Naive thymus-derived CD4-positive, alpha-beta T cell (primary cell): ENCODE results near the gene SLC12A3. TPM values are rescaled to one million over a fixed set of nuclear protein-coding genes. Genes with fewer than 3 reads are reported as not detected.

Experiments used
- ATAC-seq: fragments of 150-1000 bp; cut with Tn5 transposase; 2 replicates; pipeline ENCODE4 v1.10.0; 2021; ENCODE audit warnings: mild to moderate bottlenecking, moderate library complexity
- CTCF ChIA-PET: fragments of 350-600 bp; sonication (Branson Sonifier 250); formaldehyde crosslinking; loops from one replicate; lab custom pipeline; 2021; ENCODE audit warnings: antibody characterized with exemption; lab: Charles Lee
- POLR2A ChIA-PET: fragments of 350-600 bp; sonication (Branson Sonifier 250); formaldehyde crosslinking; loops from one replicate; lab custom pipeline; 2021; ENCODE audit warnings: antibody characterized with exemption, inconsistent platforms; lab: Charles Lee
- DNase-seq, 9 donors: peaks; one replicate each; pipeline versions ENCODE4 v3.0.0 to v3.0.0-alpha.2; 2020 to 2022; ENCODE audit warnings: mixed read lengths in 1 of 9
- H3K27ac ChIP-seq: one replicate; pipeline ENCODE4 v1.7.0; 2013; ENCODE audit warnings: mild to moderate bottlenecking, low read depth, low read length, moderate library complexity
- H3K27me3 ChIP-seq, 2 donors: one replicate each; pipeline ENCODE4 v1.7.0; 2013; ENCODE audit warnings: low read length in 2 of 2, mild to moderate bottlenecking in 2 of 2, moderate library complexity in 2 of 2; ENCODE audit not compliant: control insufficient read depth in 2 of 2, insufficient read depth in 2 of 2
- H3K36me3 ChIP-seq, 3 experiments: 1 replicate in 2 of 3; 2 replicates in 1 of 3; pipeline ENCODE4 v1.7.0; 2013; ENCODE audit warnings: low read length in 3 of 3, mild to moderate bottlenecking in 3 of 3, moderate library complexity in 1 of 3; ENCODE audit not compliant: insufficient read depth in 3 of 3, control insufficient read depth in 2 of 3
- H3K4me1 ChIP-seq, 2 donors: one replicate each; pipeline ENCODE4 v1.7.0; 2013; ENCODE audit warnings: low read length in 2 of 2, mild to moderate bottlenecking in 2 of 2, moderate library complexity in 1 of 2; ENCODE audit not compliant: control insufficient read depth in 2 of 2, insufficient read depth in 2 of 2
- H3K4me3 ChIP-seq: 2 replicates; pipeline ENCODE4 v1.7.0; 2013; ENCODE audit warnings: mild to moderate bottlenecking, low read length
- H3K9me3 ChIP-seq, 3 experiments: 1 replicate in 2 of 3; 2 replicates in 1 of 3; pipeline ENCODE4 v1.7.0; 2013; ENCODE audit warnings: low read length in 3 of 3; ENCODE audit not compliant: control insufficient read depth in 2 of 3
- H3K27ac Mint-ChIP-seq, 9 donors: one replicate each; pipeline ENCODE4 v1.8.0; 2020 to 2022; ENCODE audit warnings: mixed read lengths in 9 of 9, mild to moderate bottlenecking in 8 of 9, moderate library complexity in 5 of 9, inconsistent platforms in 2 of 9
- H3K27me3 Mint-ChIP-seq, 5 donors: one replicate each; pipeline ENCODE4 v1.8.0; 2021 to 2022; ENCODE audit warnings: mixed read lengths in 5 of 5, mild to moderate bottlenecking in 1 of 5
- H3K36me3 Mint-ChIP-seq, 5 donors: one replicate each; pipeline ENCODE4 v1.8.0; 2020 to 2022; ENCODE audit warnings: mixed read lengths in 5 of 5, mild to moderate bottlenecking in 3 of 5, inconsistent platforms in 1 of 5
- H3K4me1 Mint-ChIP-seq, 7 donors: one replicate each; pipeline ENCODE4 v1.8.0; 2020 to 2022; ENCODE audit warnings: mixed read lengths in 7 of 7, mild to moderate bottlenecking in 3 of 7, inconsistent platforms in 1 of 7
- H3K4me3 Mint-ChIP-seq, 10 donors: one replicate each; pipeline ENCODE4 v1.8.0; 2020 to 2022; ENCODE audit warnings: mild to moderate bottlenecking in 10 of 10, mixed read lengths in 10 of 10, moderate library complexity in 6 of 10, inconsistent platforms in 2 of 10
- H3K9me3 Mint-ChIP-seq, 11 donors: one replicate each; pipeline ENCODE4 v1.8.0; 2020 to 2022; ENCODE audit warnings: mixed read lengths in 11 of 11, mild to moderate bottlenecking in 4 of 11, inconsistent platforms in 1 of 11, moderate library complexity in 1 of 11
- intact Hi-C, 2 donors: fragments of 100-400 bp; cut with micrococcal nuclease; formaldehyde crosslinking; loops; one replicate each; pipeline ENCODE4 v1.15.1; 2023
- polyA plus RNA-seq, 2 donors: library from polyadenylated mRNA; unstranded; fragments of 300-500 nt; fragmentation: Illumina TruSeq; gene quantifications; one replicate each; pipeline ENCODE4 v1.2.3, GENCODE V29; 2021
- total RNA-seq, 6 experiments: library from RNA in 5 of 6; stranded (reverse) in 5 of 6; gene quantifications; 1 replicate in 5 of 6; 2 replicates in 1 of 6; pipeline ENCODE4 v1.2.3 and lab custom pipeline; 2021 to 2026

The SLC12A3 gene
- total and polyA plus RNA-seq, 7 experiments from 2014 or later, result 0.08 to 0.49 TPM; not detected in 5

GRCh38 chr16:56869513-56870275 lies 4.7 kb downstream of the SLC12A3 start:
- ChIA-PET POLR2A (interaction anchor here (1.6 kb wide), 1 partner anchor 62 kb away, joined by 7 read pairs; the partner anchor contains the start of gene HERPUD1), CTCF (interaction anchor here (0.7 to 1.6 kb wide), 4 partner anchors 19 to 85 kb away, joined by 3 to 5 read pairs (median 4); no protein-coding TSS in a partner anchor)
- Histone ChIP-seq H3K4me3 (no peak overlapping the region), H3K36me3 (no peaks in the 10 kb centered on the region), H3K27me3 (no peaks in the 10 kb centered on the region), H3K27ac (no peak overlapping the region), H3K4me1 (no peaks in the 10 kb centered on the region), H3K9me3 (no peaks in the 10 kb centered on the region)
- H3K4me1 Mint-ChIP-seq, result peaks cover 0 to 9% (median 6%) of the 10 kb centered on the region in 7 donors
- H3K9me3 Mint-ChIP-seq, result peaks cover 0 to 3% (median 0%) of the 10 kb centered on the region in 11 donors
- DNase-seq (peak in 3 of 9 donors; percentile 9 to 29 (median 21)), ATAC-seq (peak; percentile 50)
- peak overlapping the region in 1 of 9 donors; percentile 46 for H3K27ac Mint-ChIP-seq
- H3K36me3 Mint-ChIP-seq, result no peaks in the 10 kb centered on the region
- H3K27me3 Mint-ChIP-seq, result no peaks in the 10 kb centered on the region
- no peak overlapping the region for H3K4me3 Mint-ChIP-seq
- intact Hi-C loops, result loop anchor here (1.0 to 10.0 kb wide), 3 partner anchors 76 to 292 kb away; no protein-coding TSS in a partner anchor

- H3K27ac Mint-ChIP-seq, result peak overlapping the region in 1 of 9 donors; percentile 46
Measured at GRCh38 chr16:56870276-56870888, 5.4 kb downstream of the SLC12A3 start.

GRCh38 chr16:56871172-56871593 lies 6.2 kb downstream of the SLC12A3 start:
- ChIA-PET CTCF (no interaction called here), POLR2A (no interaction called here)
- no peaks in the 10 kb centered on the region for H3K9me3 ChIP-seq
- H3K27me3 ChIP-seq, result no peaks in the 10 kb centered on the region
- ATAC-seq (no peak), DNase-seq (no peak)
- Mint-ChIP-seq H3K4me3 (no peak overlapping the region), H3K36me3 (no peaks in the 10 kb centered on the region), H3K27ac (no peak overlapping the region), H3K27me3 (no peaks in the 10 kb centered on the region), H3K4me1 (peaks cover 0 to 9% (median 6%) of the 10 kb centered on the region in 7 donors), H3K9me3 (peaks cover 0 to 3% (median 0%) of the 10 kb centered on the region in 11 donors)
- no peaks in the 10 kb centered on the region for H3K4me1 ChIP-seq
- no peaks in the 10 kb centered on the region for H3K36me3 ChIP-seq
- H3K27ac ChIP-seq, result no peak overlapping the region
- no peak overlapping the region for H3K4me3 ChIP-seq
- intact Hi-C loops, result no loop called here

More at GRCh38 chr16:56870276-56870888, 5.4 kb downstream of the SLC12A3 start:
- no peaks in the 10 kb centered on the region for H3K27me3 Mint-ChIP-seq
- peaks cover 0 to 3% (median 0%) of the 10 kb centered on the region in 11 donors for H3K9me3 Mint-ChIP-seq
- Histone ChIP-seq H3K27me3 (no peaks in the 10 kb centered on the region), H3K9me3 (no peaks in the 10 kb centered on the region), H3K36me3 (no peaks in the 10 kb centered on the region), H3K27ac (no peak overlapping the region), H3K4me3 (no peak overlapping the region), H3K4me1 (no peaks in the 10 kb centered on the region)
- POLR2A ChIA-PET, result no interaction called here
- H3K4me3 Mint-ChIP-seq, result no peak overlapping the region
- H3K36me3 Mint-ChIP-seq, result no peaks in the 10 kb centered on the region
- DNase-seq, result no peak
- CTCF ChIA-PET, result no interaction called here
- H3K4me1 Mint-ChIP-seq, result peaks cover 0 to 9% (median 6%) of the 10 kb centered on the region in 7 donors
- intact Hi-C loops, result no loop called here
- peak; percentile 25 for ATAC-seq

GRCh38 chr16:56872863-56873391 lies 7.9 kb downstream of the SLC12A3 start:
- ATAC-seq, result no peak
- no peak for DNase-seq
- H3K27ac Mint-ChIP-seq, result no peak overlapping the region
- no peaks in the 10 kb centered on the region for H3K36me3 ChIP-seq
- H3K4me3 Mint-ChIP-seq, result no peak overlapping the region
- H3K4me3 ChIP-seq, result no peak overlapping the region
- ChIA-PET POLR2A (no interaction called here), CTCF (no interaction called here)
- H3K4me1 ChIP-seq, result no peaks in the 10 kb centered on the region
- peaks cover 0 to 3% (median 0%) of the 10 kb centered on the region in 7 donors for H3K4me1 Mint-ChIP-seq
- no peak overlapping the region for H3K27ac ChIP-seq
- H3K27me3 ChIP-seq, result no peaks in the 10 kb centered on the region
- H3K27me3 Mint-ChIP-seq, result no peaks in the 10 kb centered on the region
- no peaks in the 10 kb centered on the region for H3K9me3 ChIP-seq
- intact Hi-C loops, result no loop called here
- H3K9me3 Mint-ChIP-seq, result peaks cover 0 to 3% (median 0%) of the 10 kb centered on the region in 11 donors
- no peaks in the 10 kb centered on the region for H3K36me3 Mint-ChIP-seq

- Mint-ChIP-seq H3K27ac (no peak overlapping the region), H3K36me3 (no peaks in the 10 kb centered on the region), H3K9me3 (peaks cover 0 to 3% (median 0%) of the 10 kb centered on the region in 11 donors), H3K27me3 (no peaks in the 10 kb centered on the region), H3K4me1 (peaks cover 0 to 3% (median 0%) of the 10 kb centered on the region in 7 donors), H3K4me3 (no peak overlapping the region)
- Histone ChIP-seq H3K36me3 (no peaks in the 10 kb centered on the region), H3K4me3 (no peak overlapping the region), H3K27me3 (no peaks in the 10 kb centered on the region), H3K27ac (no peak overlapping the region), H3K9me3 (no peaks in the 10 kb centered on the region), H3K4me1 (no peaks in the 10 kb centered on the region)
- DNase-seq (no peak), ATAC-seq (no peak)
- ChIA-PET CTCF (no interaction called here), POLR2A (interaction anchor here (1.0 to 1.7 kb wide), 2 partner anchors 57 to 59 kb away, joined by 3 read pairs; partner anchors contain the start of gene HERPUD1)
- intact Hi-C loops, result no loop called here
Measured at GRCh38 chr16:56874800-56875199, 9.8 kb downstream of the SLC12A3 start.

- no peak overlapping the region for H3K4me3 Mint-ChIP-seq
- H3K4me1 Mint-ChIP-seq, result peaks cover 0 to 3% (median 0%) of the 10 kb centered on the region in 7 donors
- CTCF ChIA-PET, result no interaction called here
Measured at GRCh38 chr16:56876048-56876447, 11.0 kb downstream of the SLC12A3 start.

More at GRCh38 chr16:56876048-56876447, 11.0 kb downstream of the SLC12A3 start:
- peak overlapping the region in 1 of 9 donors; percentile 74 for H3K27ac Mint-ChIP-seq
- Histone ChIP-seq H3K27ac (no peak overlapping the region), H3K27me3 (no peaks in the 10 kb centered on the region), H3K9me3 (no peaks in the 10 kb centered on the region), H3K4me3 (no peak overlapping the region), H3K36me3 (no peaks in the 10 kb centered on the region), H3K4me1 (no peaks in the 10 kb centered on the region)
- DNase-seq (no peak), ATAC-seq (no peak)
- no peaks in the 10 kb centered on the region for H3K36me3 Mint-ChIP-seq
- peaks cover 0 to 3% (median 0%) of the 10 kb centered on the region in 11 donors for H3K9me3 Mint-ChIP-seq
- POLR2A ChIA-PET, result no interaction called here
- intact Hi-C loops, result no loop called here
- no peaks in the 10 kb centered on the region for H3K27me3 Mint-ChIP-seq
